Effector memory CD8-positive, alpha-beta T cell (primary cell): ENCODE measurements around the gene CEMP1.
"Not testable (repeated sequence)": the region's sequence is repeated elsewhere in the genome, so short reads cannot be mapped to it uniquely, and the experiment has no call there.

Source experiments
- ATAC-seq: fragments of 150-1000 bp; cut with Tn5 transposase; replicated peaks from 2 replicates; pipeline ENCODE4 v1.10.0; 2021; ENCODE audit warnings: mild to moderate bottlenecking, moderate library complexity
- DNase-seq, 3 experiments: peaks; one replicate each; pipeline ENCODE4 v3.0.0; 2021
- H3K27ac Mint-ChIP-seq, 2 donors: one replicate each; pipeline ENCODE4 v1.8.0; 2022; ENCODE audit warnings: mild to moderate bottlenecking in 2 of 2, mixed read lengths in 2 of 2, moderate library complexity in 2 of 2
- H3K27me3 Mint-ChIP-seq, 2 donors: one replicate each; pipeline ENCODE4 v1.8.0; 2022; ENCODE audit warnings: mixed read lengths in 2 of 2
- H3K36me3 Mint-ChIP-seq: one replicate; pipeline ENCODE4 v1.8.0; 2022; ENCODE audit warnings: mild to moderate bottlenecking, moderate library complexity, mixed read lengths; ENCODE audit not compliant: insufficient read depth
- H3K4me1 Mint-ChIP-seq, 2 donors: one replicate each; pipeline ENCODE4 v1.8.0; 2022; ENCODE audit warnings: low read depth in 2 of 2, mixed read lengths in 2 of 2
- H3K4me3 Mint-ChIP-seq, 2 donors: one replicate each; pipeline ENCODE4 v1.8.0; 2022; ENCODE audit warnings: mild to moderate bottlenecking in 2 of 2, mixed read lengths in 2 of 2, moderate library complexity in 2 of 2
- H3K9me3 Mint-ChIP-seq, 2 donors: one replicate each; pipeline ENCODE4 v1.8.0; 2022; ENCODE audit warnings: mixed read lengths in 2 of 2
- total RNA-seq, 9 experiments: gene quantifications; one replicate each; lab custom pipeline; 2026; lab: John Stamatoyannopoulos, UW

Gene CEMP1, protein sequence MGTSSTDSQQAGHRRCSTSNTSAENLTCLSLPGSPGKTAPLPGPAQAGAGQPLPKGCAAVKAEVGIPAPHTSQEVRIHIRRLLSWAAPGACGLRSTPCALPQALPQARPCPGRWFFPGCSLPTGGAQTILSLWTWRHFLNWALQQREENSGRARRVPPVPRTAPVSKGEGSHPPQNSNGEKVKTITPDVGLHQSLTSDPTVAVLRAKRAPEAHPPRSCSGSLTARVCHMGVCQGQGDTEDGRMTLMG
- total RNA-seq, result 0 to 0.88 (median 0.39) reads per million in 9 experiments

- Mint-ChIP-seq H3K27me3 (no peaks in the 10 kb centered on the region), H3K36me3 (peaks cover 80% of the 10 kb centered on the region), H3K4me1 (peaks cover 20 to 22% of the 10 kb centered on the region in 2 donors), H3K9me3 (no peaks in the 10 kb centered on the region), H3K27ac (peak within 1 kb of the TSS; percentile 98 to 99), H3K4me3 (peak within 1 kb of the TSS; percentile 96 to 98)
- no peak for DNase-seq
- no peak for ATAC-seq
Measured at GRCh38 chr16:2531371-2531695, at the start of gene CEMP1. Gene CEMP1, minus strand, starts transcription at chr16:2531408. Its CDS starts 335 bp downstream, at chr16:2531073.

- H3K4me3 Mint-ChIP-seq, ATAC-seq, H3K27ac Mint-ChIP-seq, H3K9me3 Mint-ChIP-seq, H3K4me1 Mint-ChIP-seq, H3K27me3 Mint-ChIP-seq, H3K36me3 Mint-ChIP-seq, DNase-seq: not testable (repeated sequence)
Measured at GRCh38 chr16:2580818-2581217, 49.6 kb upstream of the CEMP1 start.

DNA sequence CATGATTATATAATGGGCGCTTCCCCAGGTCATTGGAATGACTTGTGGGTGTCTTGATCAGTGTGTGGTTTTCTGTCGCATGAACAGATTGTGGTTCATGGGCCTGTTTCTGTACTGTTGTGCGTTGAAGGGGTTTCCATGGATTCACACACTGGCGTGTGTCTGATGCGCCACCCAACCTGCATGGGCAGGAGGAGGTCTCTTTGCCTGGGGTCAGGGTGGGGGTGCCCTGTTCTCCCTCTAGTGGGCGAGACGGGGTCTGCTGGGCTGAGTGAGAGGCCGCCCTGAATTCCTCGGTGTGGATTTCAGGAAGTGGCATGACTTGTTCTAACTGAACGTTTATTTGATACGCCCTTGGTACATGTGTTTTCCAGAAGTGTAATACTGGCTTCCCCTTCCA, 48.9 kb upstream of the CEMP1 start:
- not testable (repeated sequence) for H3K4me3 Mint-ChIP-seq, H3K4me1 Mint-ChIP-seq, H3K36me3 Mint-ChIP-seq, DNase-seq, H3K27me3 Mint-ChIP-seq, H3K27ac Mint-ChIP-seq, H3K9me3 Mint-ChIP-seq
- ATAC-seq, result peak; percentile 46

- H3K9me3 Mint-ChIP-seq, ATAC-seq, H3K4me3 Mint-ChIP-seq, H3K36me3 Mint-ChIP-seq, H3K27ac Mint-ChIP-seq, H3K27me3 Mint-ChIP-seq, H3K4me1 Mint-ChIP-seq, DNase-seq: not testable (repeated sequence)
Measured at GRCh38 chr16:2578905-2579304, 47.7 kb upstream of the CEMP1 start.

DNA sequence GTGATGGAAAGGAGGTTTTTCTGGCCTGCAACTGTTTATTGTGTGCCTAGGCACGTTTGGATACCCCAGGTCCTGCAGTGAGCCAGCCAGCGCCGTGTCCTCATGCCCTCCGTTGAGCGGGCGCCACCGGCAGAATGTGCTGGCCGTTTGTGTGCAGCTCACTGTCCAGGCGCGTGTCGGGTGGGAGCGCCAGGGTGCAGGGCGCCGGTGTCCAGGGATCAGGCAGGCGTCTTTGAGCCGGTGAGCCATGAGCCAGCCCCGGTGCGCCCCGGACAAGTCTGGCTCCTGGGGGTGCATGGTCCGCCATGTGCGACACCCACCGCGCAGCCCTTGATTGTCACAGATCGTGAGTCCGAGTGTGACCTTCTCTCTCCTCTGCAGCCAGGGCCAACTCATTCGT, 45.8 kb upstream of the CEMP1 start:
- not testable (repeated sequence) for H3K9me3 Mint-ChIP-seq, H3K27me3 Mint-ChIP-seq, ATAC-seq, H3K27ac Mint-ChIP-seq, H3K36me3 Mint-ChIP-seq, H3K4me3 Mint-ChIP-seq, DNase-seq, H3K4me1 Mint-ChIP-seq

DNA sequence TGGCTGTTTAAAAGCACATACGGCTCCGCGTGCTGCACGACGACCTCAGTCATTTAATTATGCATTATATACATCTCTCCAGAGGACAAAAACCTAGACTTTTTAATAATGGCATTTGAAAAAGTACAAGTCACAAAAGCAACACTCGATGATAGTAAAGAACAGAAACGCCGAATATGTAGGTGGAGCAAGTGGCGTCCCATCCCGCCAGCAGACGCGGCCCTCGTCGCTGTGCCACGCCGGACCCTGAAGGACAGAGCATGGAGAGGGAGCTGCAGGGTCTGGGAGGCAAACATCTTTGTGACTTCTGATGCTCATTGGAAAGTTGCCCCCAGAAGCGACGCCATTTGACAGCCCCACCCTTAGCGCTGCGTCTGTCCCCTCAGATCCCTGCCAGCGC, 44.6 kb upstream of the CEMP1 start:
- H3K4me3 Mint-ChIP-seq, H3K36me3 Mint-ChIP-seq, H3K27me3 Mint-ChIP-seq, H3K4me1 Mint-ChIP-seq, H3K9me3 Mint-ChIP-seq, ATAC-seq, DNase-seq, H3K27ac Mint-ChIP-seq: not testable (repeated sequence)

GRCh38 chr16:2572704-2573103, 41.5 kb upstream of the CEMP1 start:
- H3K27ac Mint-ChIP-seq, ATAC-seq, H3K4me3 Mint-ChIP-seq, H3K27me3 Mint-ChIP-seq, DNase-seq, H3K9me3 Mint-ChIP-seq, H3K4me1 Mint-ChIP-seq, H3K36me3 Mint-ChIP-seq: not testable (repeated sequence)

DNA sequence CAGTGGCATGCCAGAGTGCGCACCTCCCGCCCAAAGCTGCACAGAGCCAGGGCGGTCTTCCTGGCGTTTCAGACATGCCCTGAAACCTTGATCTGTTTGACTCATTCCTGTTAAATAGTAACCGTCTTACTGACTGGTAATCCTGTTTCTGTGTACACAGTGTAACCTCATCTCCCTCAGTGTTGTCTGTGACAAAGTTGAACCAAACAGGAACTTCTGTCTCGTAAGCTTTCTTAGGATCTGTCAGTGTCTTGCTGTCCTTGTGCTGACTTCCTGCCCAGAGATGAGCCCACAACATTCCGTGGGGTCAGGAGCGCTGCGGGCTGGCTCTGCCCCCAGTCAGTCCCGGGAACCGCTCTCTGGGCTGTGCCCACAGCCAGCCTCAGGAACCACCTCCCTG, 37.4 kb upstream of the CEMP1 start:
- H3K4me1 Mint-ChIP-seq, H3K4me3 Mint-ChIP-seq, ATAC-seq, H3K27me3 Mint-ChIP-seq, H3K9me3 Mint-ChIP-seq, DNase-seq, H3K36me3 Mint-ChIP-seq, H3K27ac Mint-ChIP-seq: not testable (repeated sequence)

DNA sequence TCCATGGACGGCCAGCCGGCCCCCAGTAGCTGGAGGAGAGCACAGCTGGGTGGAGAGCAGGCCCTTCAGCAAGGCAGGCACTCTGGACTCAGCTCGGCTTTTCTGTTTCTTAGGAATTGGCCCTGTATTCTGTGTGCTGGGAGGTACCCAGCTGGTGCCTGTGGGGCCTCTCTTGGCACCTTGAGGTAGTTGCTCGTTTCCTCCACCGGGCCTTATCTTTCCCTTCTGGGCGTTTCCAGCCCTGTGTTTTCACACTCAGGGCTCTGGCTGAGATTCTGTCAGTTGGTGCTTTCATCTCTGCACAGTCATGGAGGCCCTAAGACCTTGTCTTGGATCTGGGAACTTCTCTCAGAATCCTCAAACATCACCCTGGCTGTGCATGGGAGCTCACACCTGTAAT, 36.3 kb upstream of the CEMP1 start:
- DNase-seq, H3K27me3 Mint-ChIP-seq, ATAC-seq, H3K36me3 Mint-ChIP-seq, H3K27ac Mint-ChIP-seq, H3K9me3 Mint-ChIP-seq, H3K4me3 Mint-ChIP-seq, H3K4me1 Mint-ChIP-seq: not testable (repeated sequence)

DNA sequence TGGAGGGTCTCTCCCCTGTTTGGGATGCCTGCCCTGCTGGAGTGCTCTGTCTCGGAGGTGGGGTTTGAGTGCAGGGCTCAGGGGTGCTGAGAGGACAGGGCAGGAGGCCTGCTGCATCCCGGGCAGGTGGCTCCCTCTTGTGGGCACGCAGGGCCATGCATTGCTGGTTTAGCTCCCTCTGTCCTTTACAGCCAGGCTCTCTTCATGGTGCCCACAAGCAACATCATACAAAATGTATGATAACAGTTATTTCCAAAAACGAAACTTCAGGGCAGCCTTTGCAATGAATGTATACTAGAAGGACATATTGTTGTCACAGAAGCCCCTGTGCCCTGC, 29.6 kb upstream of the CEMP1 start:
- not testable (repeated sequence) for H3K9me3 Mint-ChIP-seq, H3K27ac Mint-ChIP-seq, H3K4me3 Mint-ChIP-seq, H3K4me1 Mint-ChIP-seq, H3K27me3 Mint-ChIP-seq, H3K36me3 Mint-ChIP-seq
- ATAC-seq (peak; percentile 96), DNase-seq (peak; percentile 54 to 66 (median 66))

GRCh38 chr16:2560131-2560797, 29.1 kb upstream of the CEMP1 start:
- H3K4me3 Mint-ChIP-seq, H3K27ac Mint-ChIP-seq, H3K4me1 Mint-ChIP-seq, H3K36me3 Mint-ChIP-seq, H3K27me3 Mint-ChIP-seq, H3K9me3 Mint-ChIP-seq, DNase-seq: not testable (repeated sequence)
- peak; percentile 45 for ATAC-seq

DNA sequence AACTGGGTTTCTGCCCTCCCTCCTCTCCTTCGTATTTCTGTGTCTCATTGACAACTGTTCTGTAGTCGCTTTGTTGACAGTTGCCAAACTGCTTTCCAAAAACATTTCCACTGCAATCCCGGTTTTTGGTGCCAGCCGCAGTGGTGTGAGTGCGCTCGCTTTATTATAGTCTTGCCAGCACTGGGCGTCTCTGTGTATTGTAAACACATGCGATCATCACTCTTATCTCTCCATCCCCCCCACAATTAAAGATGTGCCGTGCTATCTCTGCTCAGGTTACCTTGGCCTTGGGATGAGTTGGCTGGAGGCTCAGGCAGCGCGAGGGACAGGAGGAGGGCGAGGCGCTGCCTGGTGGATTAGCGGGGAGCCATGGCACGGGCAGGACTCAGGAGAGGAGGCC, 25.9 kb upstream of the CEMP1 start:
- H3K27ac Mint-ChIP-seq, H3K36me3 Mint-ChIP-seq, ATAC-seq, H3K4me1 Mint-ChIP-seq, DNase-seq, H3K27me3 Mint-ChIP-seq, H3K4me3 Mint-ChIP-seq, H3K9me3 Mint-ChIP-seq: not testable (repeated sequence)

GRCh38 chr16:2554709-2555425, 23.7 kb upstream of the CEMP1 start:
- not testable (repeated sequence) for H3K4me3 Mint-ChIP-seq, H3K9me3 Mint-ChIP-seq, H3K27ac Mint-ChIP-seq, DNase-seq, ATAC-seq, H3K36me3 Mint-ChIP-seq, H3K4me1 Mint-ChIP-seq, H3K27me3 Mint-ChIP-seq

- H3K4me3 Mint-ChIP-seq, H3K4me1 Mint-ChIP-seq, DNase-seq, ATAC-seq, H3K27ac Mint-ChIP-seq, H3K9me3 Mint-ChIP-seq, H3K27me3 Mint-ChIP-seq, H3K36me3 Mint-ChIP-seq: not testable (repeated sequence)
Measured at GRCh38 chr16:2551420-2551889, 20.2 kb upstream of the CEMP1 start.
